PC-9 (cell line): ENCODE results near the gene TTLL8.

ENCODE experiments used
- CTCF ChIP-seq: fragments of 200-600 bp; sonication (generic); conservative IDR thresholded peaks from 2 replicates; pipeline ENCODE4 v1.6.1; 2017; ENCODE audit warnings: mixed run types, antibody characterized with exemption, mild to moderate bottlenecking, moderate library complexity
- EZH2 ChIP-seq: fragments of 200-600 bp; sonication (generic); IDR thresholded peaks from 2 replicates; pipeline ENCODE4 v1.8.0; 2017; ENCODE audit warnings: antibody characterized with exemption, low read depth

DNA sequence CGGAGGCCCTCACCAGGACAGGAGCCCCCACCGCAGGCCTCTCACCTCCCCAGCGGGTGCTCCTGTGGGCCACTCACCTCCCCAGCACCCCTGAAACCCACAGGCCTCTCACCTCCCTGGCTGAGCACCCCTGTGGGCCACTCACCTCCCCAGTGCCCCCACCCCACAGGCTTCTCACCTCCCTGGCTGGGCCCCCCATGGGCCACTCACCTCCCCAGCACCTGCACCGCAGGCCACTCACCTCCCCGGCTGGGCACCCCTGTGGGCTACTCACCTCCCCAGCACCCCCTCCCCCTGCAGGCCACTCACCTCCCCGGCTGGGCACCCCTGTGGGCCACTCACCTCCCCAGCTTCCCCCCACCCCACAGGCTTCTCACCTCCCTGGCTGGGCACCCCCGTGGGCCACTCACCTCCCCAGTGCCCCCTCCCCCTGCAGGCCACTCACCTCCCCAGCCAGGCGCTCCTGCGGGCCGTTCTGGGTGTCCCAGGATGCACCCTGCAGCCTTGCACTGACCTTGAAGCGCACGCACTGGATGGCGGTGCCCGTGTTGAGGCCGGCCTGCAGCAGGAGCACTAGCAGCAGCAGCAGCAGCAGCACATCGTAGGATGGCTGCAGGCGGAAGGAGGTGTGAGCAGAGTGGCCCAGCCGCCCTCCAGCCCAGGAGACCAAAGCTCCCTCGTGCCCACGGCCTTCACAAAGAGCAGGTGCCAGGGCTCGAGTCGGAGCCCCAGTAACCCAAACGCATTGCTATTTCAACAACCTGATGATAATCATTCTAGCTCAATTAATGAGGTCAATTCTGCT is 5.7 kb upstream of the TTLL8 start:
- TF ChIP-seq CTCF = no peak
- TF ChIP-seq EZH2 = no peak
